GM19468 (cell line): ENCODE measurements around the gene IL20.
A peak's percentile ranks its signal among the peaks of the same experiment; 100 is the strongest.

ENCODE experiments used
- ATAC-seq: cut with Tn5 transposase; IDR thresholded peaks from one replicate; pipeline ENCODE4 v1.9.1; 2021; ENCODE audit warnings: mild to moderate bottlenecking, moderate library complexity, moderate number of reproducible peaks; ENCODE audit not compliant: unreplicated experiment; ENCODE audit errors: extremely low read depth

IL20 gene, protein sequence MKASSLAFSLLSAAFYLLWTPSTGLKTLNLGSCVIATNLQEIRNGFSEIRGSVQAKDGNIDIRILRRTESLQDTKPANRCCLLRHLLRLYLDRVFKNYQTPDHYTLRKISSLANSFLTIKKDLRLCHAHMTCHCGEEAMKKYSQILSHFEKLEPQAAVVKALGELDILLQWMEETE

GRCh38 chr1:206864939-206865671 lies at the start of gene IL20:
TSS of gene IL20 (plus strand) at chr1:206865623. CDS start at chr1:206865853, 230 bp downstream.
- no peak for ATAC-seq

GRCh38 chr1:206816390-206817287 lies 48.8 kb upstream of the IL20 start:
- ATAC-seq = peak; percentile 33

DNA sequence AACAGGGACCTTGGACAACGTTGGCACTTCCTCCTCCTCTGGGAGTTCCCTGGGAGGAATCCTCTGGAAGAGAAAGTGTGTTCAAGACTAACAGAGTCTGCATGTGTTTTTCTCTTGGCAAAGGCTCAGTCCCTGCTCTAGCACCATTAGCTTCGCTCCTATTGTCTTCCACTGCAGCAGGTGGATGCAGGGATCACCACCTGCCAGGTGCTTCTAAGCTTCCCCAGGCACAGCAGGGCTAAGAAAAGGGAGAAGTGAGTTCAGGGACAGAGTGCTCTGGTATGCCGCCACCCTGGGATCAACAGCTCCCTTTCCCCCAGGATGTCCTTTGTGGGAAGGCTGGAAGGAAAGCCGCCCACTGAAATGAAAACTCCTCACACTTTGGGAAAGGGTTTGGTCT lies 43.9 kb upstream of the IL20 start:
- no peak for ATAC-seq

GRCh38 chr1:206823727-206824126 lies 41.7 kb upstream of the IL20 start:
- no peak for ATAC-seq

DNA sequence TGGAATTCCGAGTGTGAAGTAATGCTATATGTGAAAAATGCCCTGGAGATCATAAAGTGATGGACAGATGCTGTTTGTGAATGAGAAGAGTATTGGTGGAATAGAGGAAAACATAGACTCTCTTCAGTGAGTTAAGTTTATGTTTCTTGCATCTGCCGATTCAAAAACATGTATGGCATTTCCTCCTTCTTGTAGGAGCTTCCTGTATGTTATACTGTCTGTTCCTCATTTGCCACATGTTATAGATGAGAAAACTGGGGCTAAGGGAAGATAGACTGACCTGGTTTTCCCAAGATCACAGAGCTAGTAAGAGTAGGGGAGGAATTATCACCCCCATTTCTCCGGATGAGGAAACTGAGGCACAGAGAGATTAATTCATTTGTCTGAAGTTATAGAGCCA lies 41.1 kb upstream of the IL20 start:
- no peak for ATAC-seq

- no peak for ATAC-seq
Measured at GRCh38 chr1:206826394-206826793, 39.0 kb upstream of the IL20 start.

DNA sequence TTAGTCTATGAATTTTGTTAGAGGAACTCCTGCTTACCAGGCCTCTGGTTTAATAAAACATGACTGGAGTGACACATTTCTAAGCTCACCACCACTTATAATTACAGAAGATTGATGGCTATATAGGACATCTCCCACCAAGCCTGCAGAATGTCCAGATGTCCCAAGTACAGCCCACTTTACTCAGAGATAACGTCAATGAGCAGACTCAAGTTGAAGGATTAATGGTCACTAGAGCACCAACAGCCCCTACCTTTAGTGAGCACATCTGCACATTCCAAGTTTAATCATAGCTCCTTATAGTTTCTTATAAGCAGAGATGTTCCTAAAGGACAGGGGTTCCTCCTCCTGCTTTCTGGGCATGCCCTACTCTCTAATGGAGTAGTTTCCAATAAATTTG lies 37.4 kb upstream of the IL20 start:
- no peak for ATAC-seq

DNA sequence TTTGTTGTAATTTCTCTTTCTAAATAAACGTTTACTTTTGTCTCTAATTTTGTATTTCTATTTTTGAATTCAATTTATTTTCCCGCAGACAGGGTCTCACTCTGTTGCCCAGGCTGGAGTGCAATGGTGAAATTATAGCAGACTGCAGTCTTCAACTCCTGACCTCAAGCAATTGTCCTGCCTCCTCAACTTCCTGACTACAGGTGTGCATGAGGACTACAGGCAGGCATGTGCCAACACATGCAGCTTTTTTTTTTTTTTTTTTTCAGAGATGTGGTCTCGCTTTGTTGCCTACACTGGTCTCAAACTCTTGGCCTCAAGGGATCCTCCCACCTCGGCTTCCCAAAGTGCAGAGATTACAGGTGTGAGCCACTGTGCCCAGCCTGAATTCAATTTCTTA lies 36.7 kb upstream of the IL20 start:
- no peak for ATAC-seq

GRCh38 chr1:206829282-206829681 lies 36.1 kb upstream of the IL20 start:
- no peak for ATAC-seq

DNA sequence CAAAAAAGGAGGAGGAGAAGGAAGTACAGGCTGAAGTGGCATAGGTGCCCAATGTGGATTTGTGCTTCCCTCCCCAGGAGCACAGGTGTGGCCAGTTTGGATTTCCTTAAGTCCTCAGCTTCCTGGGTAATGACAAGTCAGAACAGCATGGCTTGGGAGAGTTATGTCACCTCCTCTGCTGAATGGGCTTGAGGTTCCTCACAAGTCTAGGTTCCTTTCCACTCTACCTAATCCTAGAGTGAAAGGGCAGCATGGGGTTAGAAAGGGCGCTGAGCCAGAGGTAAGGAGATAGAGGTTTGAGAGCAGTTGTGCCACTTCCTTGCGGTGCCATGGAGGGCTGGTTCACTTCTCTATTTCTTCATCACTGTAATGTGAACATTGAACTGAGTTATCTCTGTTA lies 35.5 kb upstream of the IL20 start:
- no peak for ATAC-seq

GRCh38 chr1:206831650-206832049 lies 33.8 kb upstream of the IL20 start:
- ATAC-seq = no peak

DNA sequence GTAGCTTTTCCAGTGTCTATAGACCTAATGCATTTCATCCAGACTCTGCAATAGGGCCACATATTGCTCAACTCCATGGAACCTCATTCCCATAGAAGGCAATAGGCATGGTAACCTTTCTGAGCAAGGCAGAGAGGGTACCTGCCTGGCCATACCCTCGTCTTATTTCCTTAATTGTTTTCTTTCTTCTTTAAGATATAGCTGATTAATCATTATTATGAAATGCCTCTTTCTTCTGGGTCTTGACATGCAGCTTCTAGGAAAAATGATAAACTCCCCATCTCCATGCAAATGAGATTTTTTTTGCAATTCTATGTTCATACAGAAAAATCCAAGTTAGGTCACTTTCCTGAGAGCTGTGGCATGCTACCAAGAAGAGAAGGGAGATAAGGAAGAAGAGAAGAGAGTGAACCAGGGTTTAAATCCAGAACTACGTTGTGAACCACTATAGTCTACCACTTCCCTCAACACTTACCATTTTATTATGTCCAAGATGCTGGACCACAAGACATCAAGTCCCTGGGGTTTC lies 33.0 kb upstream of the IL20 start:
- no peak for ATAC-seq

- ATAC-seq = no peak
Measured at GRCh38 chr1:206833106-206833680, 32.2 kb upstream of the IL20 start.

DNA sequence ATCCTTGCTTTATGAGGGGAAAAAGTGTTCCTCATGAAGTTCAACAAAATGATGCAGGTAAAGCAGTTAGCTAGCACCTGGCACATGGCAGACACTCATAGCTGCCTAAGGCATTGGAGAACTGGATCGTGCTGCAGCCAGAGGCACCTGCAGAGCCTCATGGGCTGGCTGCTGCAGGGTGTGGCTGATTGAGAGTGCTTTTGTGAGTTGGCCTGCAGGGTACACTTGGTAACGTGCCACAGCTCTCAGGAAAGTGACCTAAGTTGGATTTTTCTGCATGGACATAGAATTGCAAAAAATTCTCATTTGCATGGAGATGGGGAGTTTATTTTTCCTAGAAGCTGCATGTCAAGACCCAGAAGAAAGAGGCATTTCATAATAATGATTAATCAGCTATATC lies 31.6 kb upstream of the IL20 start:
- ATAC-seq = no peak

DNA sequence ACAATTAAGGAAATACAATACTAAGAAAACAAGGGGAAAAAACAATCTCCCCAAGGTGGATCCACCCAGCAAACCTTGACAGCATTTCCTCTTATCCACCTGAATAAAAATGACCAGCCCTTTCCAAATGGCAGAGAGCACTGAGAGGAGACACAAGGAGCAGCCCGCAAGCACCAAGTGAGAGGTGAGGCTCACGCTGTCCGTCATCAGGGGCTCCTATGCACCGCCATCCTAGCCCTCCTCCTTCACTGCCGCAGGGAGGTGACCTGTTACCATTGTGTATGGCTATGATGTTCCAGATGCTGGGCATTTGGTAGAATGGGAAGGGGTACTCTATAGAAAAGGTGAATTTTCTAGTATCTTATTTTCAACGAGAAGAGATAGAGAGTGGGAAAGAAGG lies 31.2 kb upstream of the IL20 start:
- ATAC-seq = no peak

DNA sequence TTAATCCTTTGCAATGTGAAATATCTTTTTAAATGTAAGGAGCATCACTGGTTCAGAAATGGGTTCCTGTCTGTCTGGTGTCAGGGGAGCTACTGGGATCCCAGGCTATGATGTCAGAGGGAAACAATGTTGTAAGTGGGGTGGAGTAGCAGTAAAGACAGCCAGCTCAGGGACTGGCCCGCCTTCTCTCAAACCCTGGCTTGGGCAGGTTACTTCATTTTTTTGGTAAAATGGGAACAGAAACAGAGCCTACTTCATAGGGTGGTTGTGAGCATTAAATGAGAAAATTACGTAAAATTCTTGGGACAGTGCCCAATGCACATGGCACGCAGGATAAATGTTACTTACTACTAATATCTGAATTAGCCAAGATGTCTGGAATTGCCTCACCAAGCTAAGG lies 30.7 kb upstream of the IL20 start:
- no peak for ATAC-seq

- ATAC-seq = no peak
Measured at GRCh38 chr1:206835186-206835585, 30.2 kb upstream of the IL20 start.

DNA sequence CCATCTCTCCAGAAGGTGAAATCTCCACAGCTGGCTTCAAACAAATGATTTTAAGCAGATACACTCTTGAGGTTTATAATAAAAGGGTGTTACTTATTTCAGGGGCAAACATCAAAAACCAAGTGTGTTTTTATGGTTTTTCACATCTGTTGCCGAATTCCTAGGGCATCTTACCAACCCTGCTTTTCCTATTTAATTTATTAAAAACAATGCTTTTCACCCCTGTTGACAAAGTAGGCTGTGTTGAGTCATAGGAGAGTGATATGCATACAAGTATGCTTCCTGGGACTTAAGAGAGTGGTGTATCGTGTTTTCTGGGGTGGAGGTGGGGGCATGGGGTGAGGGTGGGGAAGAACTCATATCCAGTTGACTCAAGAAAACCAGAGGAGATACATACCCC lies 29.3 kb upstream of the IL20 start:
- ATAC-seq = no peak

- ATAC-seq = no peak
Measured at GRCh38 chr1:206839006-206839560, 26.3 kb upstream of the IL20 start.

DNA sequence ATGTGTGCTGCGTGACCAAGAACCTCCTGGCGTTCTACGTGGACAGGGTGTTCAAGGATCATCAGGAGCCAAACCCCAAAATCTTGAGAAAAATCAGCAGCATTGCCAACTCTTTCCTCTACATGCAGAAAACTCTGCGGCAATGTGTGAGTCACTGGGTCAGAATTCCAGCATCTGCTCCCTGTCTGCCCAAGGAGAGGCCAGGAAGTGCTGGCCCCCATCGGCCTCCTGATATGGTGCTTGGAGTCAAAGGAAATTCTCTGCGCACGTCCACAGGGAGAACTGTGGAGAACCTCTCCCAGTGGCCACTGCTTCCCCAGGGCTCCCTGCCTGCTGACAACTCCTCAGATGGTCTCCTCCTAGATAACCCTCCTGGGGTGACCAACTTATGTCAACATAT lies 25.6 kb upstream of the IL20 start:
- ATAC-seq = no peak
